COR-L47 (cell line): Measurements from ENCODE around the gene LPP.

ENCODE experiments used
- DNase-seq: peaks from one replicate; lab custom pipeline; 2025; lab: John Stamatoyannopoulos, UW

LPP gene

GRCh38 chr3:188220097-188220788 lies 66.3 kb downstream of the LPP start:
- no peak for DNase-seq

- DNase-seq: no peak
Observed at GRCh38 chr3:188220988-188221818, 67.2 kb downstream of the LPP start.

DNA sequence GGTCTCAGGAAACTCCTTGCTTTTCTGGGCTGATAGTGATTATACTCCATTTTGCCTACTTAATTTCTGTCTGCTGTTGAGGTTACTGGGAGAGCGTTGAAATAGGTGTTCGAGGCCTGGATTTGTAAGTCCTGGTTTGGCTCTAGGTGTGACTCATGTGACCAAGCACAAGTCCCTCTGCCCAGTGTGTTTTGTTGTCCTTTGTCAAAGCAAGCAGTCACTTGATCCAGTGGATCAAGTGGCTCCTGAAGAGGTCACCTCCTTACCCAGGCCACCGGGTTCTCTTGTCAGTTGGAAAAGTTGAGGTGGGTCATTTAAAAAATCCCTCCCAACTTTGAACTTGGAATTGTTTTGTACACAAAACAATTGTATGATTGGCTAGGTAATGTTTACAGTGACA lies 70.0 kb downstream of the LPP start:
- DNase-seq: no peak

DNA sequence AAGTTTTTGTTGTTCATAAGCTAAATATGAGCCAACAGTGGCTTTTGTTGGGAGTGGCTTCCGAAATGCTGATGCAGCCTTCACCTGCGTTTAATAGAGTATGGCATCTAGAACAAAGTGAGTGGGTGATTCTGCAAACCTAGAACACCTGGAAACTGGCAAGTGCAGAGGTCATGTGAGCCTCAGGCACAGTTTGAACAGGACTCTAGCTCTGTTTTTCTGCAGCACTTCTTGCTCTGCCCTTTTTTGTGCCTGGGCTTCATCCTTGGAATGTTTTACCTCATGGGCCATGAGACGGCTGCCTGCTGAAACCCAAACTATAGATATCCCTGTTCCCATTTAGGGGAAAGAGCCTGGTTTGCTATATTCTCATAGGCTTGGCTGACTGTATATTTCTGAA lies 73.5 kb downstream of the LPP start:
- DNase-seq: no peak

- no peak for DNase-seq
Observed at GRCh38 chr3:188229177-188229576, 75.2 kb downstream of the LPP start.

GRCh38 chr3:188229726-188230125 lies 75.8 kb downstream of the LPP start:
- DNase-seq: no peak

GRCh38 chr3:188230962-188231361 lies 77.0 kb downstream of the LPP start:
- no peak for DNase-seq

- no peak for DNase-seq
Observed at GRCh38 chr3:188231456-188231855, 77.5 kb downstream of the LPP start.

GRCh38 chr3:188232656-188233055 lies 78.7 kb downstream of the LPP start:
- no peak for DNase-seq

GRCh38 chr3:188233320-188233719 lies 79.4 kb downstream of the LPP start:
- DNase-seq: no peak

DNA sequence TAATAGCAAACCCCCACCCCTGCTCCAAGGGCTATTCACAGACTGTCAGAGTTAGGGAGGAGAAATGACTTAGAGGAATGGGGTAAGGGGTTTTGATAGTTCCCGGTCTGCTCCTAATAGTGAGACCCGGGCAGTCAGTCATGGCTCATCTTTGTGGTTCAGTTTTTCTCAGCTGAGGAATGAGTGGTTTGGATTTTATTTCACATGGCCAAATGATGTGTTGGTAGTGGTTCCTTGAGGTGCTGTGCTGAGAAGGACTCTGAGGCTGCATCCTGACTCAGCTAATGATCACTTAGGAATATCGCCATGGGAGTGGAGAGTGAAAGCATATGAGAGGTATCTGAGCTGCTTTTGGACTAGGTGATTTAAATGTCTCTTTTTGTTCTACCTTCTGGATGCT lies 80.2 kb downstream of the LPP start:
- DNase-seq: no peak

- no peak for DNase-seq
Observed at GRCh38 chr3:188236271-188236670, 82.3 kb downstream of the LPP start.

GRCh38 chr3:188239035-188239434 lies 85.1 kb downstream of the LPP start:
- DNase-seq: no peak

- DNase-seq: no peak
Observed at GRCh38 chr3:188239577-188239976, 85.6 kb downstream of the LPP start.

DNA sequence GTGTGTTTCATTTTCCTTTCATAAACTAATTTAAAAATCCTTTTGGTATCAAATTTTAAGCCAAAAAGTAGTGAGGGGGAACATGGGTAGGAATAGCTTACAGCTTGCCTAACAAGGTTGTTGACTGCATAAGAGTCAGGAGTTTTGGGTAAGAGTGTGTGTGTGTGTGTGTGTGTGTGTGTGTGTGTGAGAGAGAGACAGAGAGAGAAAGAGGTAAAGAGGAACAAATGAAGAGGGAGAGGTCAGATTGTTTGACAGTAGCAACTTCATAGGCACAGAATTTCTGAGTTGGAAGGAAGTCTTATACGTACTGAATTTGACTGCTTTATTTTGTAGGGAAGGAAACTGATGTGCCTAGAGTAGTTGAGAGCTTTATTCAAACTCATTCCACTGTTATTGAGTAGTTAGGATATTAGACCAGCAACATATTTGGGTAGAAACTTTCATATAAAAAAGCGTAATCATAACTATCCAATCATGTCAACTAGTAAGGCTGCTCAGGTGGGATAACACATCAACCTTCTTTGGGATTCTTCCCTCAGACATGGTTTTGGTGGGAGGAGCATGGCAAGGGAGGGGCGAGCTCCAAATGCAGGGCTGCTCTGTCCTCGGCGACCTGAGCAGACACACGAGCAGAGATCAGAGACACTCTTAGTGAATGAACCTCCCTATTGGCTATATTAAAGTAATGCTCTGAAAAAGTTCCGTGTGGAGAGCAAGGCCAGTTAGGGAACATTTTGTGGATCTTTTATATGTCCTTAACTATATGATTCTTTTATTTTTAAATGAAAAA lies 86.4 kb downstream of the LPP start:
- DNase-seq: no peak

DNA sequence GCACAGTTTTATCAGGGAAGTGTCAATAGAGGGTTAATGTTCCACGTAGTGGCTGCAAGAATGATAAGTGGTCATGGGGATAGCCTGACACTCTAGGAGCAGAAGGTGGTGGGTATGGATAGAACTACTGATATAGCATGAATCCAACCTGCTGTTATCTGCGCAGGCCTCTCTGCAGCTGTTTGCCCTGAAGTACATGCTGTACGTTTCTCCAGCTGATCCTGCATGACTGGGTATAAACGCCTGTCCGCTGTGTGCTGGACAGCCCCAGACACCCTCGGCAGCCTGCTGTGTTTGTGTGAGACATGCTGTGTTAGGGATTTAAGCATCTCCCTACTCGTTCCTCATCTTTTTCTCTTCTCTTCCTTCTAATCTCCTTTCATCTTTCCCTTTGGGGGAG lies 87.1 kb downstream of the LPP start:
- no peak for DNase-seq

DNA sequence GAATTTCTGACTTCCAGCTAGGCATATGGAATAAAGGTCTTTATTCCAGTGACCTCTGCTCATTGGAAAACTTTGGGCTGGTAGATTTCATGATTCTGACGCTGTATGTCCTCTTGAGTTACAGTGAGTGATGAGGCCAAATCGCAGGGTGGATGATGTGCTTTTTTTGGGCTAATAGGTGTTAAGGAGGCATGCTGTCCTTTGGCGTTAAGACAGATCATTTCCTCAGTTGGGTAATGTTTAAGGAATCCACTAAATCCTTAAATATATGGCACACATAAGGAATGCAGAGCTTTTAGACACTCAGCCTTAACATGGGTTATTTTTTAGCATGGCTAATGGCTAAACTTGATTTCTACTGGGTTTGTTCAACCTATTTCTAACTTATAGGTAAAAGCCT lies 87.9 kb downstream of the LPP start:
- no peak for DNase-seq

DNA sequence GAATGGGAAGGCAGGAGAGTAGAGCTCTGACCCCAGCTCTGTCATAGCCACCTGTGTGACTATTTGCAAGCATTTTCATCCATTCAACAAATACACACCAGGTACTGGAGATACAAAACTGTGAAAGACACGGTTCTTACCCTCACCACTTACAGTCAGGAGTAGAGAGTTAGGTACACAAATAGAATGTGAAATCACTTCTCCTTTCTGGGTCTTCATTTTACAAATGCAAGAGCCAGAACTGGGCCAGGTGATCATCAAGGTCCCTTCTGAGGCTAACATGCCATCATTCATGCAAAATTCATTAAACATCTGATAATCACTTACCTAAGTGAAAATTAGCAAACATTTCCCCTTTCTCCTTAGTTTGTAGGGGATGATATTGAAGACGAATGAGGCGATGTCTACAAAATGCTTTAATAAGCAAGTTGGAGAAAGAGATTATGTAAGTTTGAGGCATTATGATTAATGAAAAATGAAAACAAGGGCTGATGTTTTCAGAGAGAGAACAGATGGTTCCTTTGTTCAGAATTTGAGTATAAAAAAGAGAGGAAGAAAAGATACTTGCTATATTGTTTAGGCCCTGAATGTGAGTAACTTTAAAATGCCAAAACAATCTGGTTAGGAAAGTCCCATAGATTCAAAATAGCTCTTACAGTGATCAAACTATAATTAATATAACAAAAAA lies 88.6 kb downstream of the LPP start:
- DNase-seq: no peak

GRCh38 chr3:188243124-188243795 lies 89.3 kb downstream of the LPP start:
- DNase-seq: no peak

DNA sequence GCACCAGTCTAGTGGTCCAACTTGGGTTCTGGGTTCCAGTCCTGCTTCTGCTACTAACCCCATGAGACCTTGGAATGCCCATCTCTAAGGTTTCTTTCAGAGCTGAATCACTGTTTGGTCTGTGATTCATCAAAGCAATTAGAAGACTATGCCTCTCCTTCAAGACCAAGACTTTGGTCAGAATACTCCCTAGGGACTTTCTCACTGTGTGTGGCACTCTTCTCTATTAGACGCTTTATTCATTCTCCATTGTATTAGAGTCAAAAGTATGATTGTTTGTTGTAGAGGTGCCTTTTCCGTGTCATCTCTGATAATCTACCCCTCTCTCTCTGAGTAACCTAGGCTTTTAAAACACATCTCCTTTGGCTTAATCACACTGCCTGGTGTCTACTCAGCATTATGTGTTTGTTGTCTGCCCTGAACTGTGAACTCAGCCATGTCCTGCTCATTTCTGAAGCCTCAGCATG lies 90.5 kb downstream of the LPP start:
- DNase-seq: no peak

- no peak for DNase-seq
Observed at GRCh38 chr3:188246905-188247304, 92.9 kb downstream of the LPP start.
